Upper lobe of left lung (tissue), 4 donors: ENCODE data around the gene CERK.

Experiments
- EP300 ChIP-seq, 4 donors: sonication (generic); formaldehyde crosslinking; IDR thresholded peaks; one replicate each; pipeline ENCODE4 v1.5.1; 2017; ENCODE audit warnings: antibody characterized with exemption in 4 of 4, control low read depth in 2 of 4
- POLR2A ChIP-seq, 4 donors: fragments of 450-650 bp; IDR thresholded peaks; one replicate each; pipeline ENCODE4 v1.5.1; 2016 to 2017; ENCODE audit warnings: antibody characterized with exemption in 4 of 4, mild to moderate bottlenecking in 2 of 4
- TF ChIP-seq, protein P1 (sequence below), 6 experiments: fragments of 450-650 bp in 4 of 6; fragments of 200-600 bp in 2 of 6; sonication (generic) in 2 of 6; IDR thresholded peaks; one replicate each; pipeline ENCODE4 v1.5.1; 2016 to 2019; ENCODE audit warnings: antibody characterized with exemption in 6 of 6

GRCh38 chr22:46668116-46668515 is 69.9 kb downstream of the CERK start:
- TF ChIP-seq, protein P1, sequence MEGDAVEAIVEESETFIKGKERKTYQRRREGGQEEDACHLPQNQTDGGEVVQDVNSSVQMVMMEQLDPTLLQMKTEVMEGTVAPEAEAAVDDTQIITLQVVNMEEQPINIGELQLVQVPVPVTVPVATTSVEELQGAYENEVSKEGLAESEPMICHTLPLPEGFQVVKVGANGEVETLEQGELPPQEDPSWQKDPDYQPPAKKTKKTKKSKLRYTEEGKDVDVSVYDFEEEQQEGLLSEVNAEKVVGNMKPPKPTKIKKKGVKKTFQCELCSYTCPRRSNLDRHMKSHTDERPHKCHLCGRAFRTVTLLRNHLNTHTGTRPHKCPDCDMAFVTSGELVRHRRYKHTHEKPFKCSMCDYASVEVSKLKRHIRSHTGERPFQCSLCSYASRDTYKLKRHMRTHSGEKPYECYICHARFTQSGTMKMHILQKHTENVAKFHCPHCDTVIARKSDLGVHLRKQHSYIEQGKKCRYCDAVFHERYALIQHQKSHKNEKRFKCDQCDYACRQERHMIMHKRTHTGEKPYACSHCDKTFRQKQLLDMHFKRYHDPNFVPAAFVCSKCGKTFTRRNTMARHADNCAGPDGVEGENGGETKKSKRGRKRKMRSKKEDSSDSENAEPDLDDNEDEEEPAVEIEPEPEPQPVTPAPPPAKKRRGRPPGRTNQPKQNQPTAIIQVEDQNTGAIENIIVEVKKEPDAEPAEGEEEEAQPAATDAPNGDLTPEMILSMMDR (IDR thresholded peaks at IDR 0.05), result no peak
- TF ChIP-seq EP300 (IDR thresholded peaks at IDR 0.05) (no peak), POLR2A (IDR thresholded peaks at IDR 0.05) (no peak)
